OCI-LY7 (cell line): ENCODE measurements around the gene LRRC3C. TPM values are rescaled to one million over a fixed set of nuclear protein-coding genes. Genes with fewer than 3 reads are reported as not detected.

Source experiments
- BruUV-seq: library from RNA; stranded (reverse); fragments of 400-500 nt; replicated peaks from 2 replicates; lab custom pipeline; 2021; lab: Mats Ljungman, UMichigan
- CTCF ChIA-PET: fragments of 300-600 bp; sonication (Branson Sonifier 250); formaldehyde crosslinking; loops from one replicate; lab custom pipeline; 2022; ENCODE audit warnings: antibody characterized with exemption; ENCODE audit not compliant: unreplicated experiment; lab: Charles Lee
- POLR2A ChIA-PET: fragments of 300-600 bp; sonication (Branson Sonifier 250); formaldehyde crosslinking; loops from one replicate; lab custom pipeline; 2022; ENCODE audit warnings: antibody characterized with exemption; lab: Charles Lee
- DNase-seq: peaks from one replicate; pipeline ENCODE4 v3.0.0-alpha.2; 2015; ENCODE audit warnings: low spot score
- H2AFZ ChIP-seq: fragments of 200-600 bp; sonication (generic), shearing (Covaris generic); 2 replicates; pipeline ENCODE4 v1.6.1; 2014; ENCODE audit warnings: mild to moderate bottlenecking, antibody characterized with exemption, low read length, moderate library complexity
- H3K27ac ChIP-seq: fragments of 200-600 bp; sonication (generic); 2 replicates; pipeline ENCODE4 v1.5.1; 2014; ENCODE audit warnings: mixed run types, low read depth, mild to moderate bottlenecking, moderate library complexity, low read length, inconsistent platforms; ENCODE audit not compliant: poor library complexity, severe bottlenecking
- H3K36me3 ChIP-seq: fragments of 200-600 bp; sonication (generic); 2 replicates; pipeline ENCODE4 v1.6.1; 2014; ENCODE audit warnings: mild to moderate bottlenecking, antibody characterized with exemption, low read length, moderate library complexity, mixed read lengths; ENCODE audit not compliant: insufficient read depth
- H3K4me1 ChIP-seq: fragments of 200-600 bp; sonication (generic); 2 replicates; pipeline ENCODE4 v1.5.1; 2014; ENCODE audit warnings: mild to moderate bottlenecking, low read length; ENCODE audit not compliant: insufficient read depth, poor library complexity, severe bottlenecking
- H3K4me2 ChIP-seq: fragments of 200-600 bp; sonication (generic); 2 replicates; pipeline ENCODE4 v1.6.1; 2014; ENCODE audit warnings: mild to moderate bottlenecking, low read length
- H3K4me3 ChIP-seq: fragments of 200-600 bp; sonication (generic); 2 replicates; pipeline ENCODE4 v1.5.1; 2014; ENCODE audit warnings: mild to moderate bottlenecking, low read depth, low read length; ENCODE audit not compliant: poor library complexity, severe bottlenecking
- H3K79me2 ChIP-seq: fragments of 200-600 bp; sonication (generic); 2 replicates; pipeline ENCODE4 v1.6.1; 2016; ENCODE audit warnings: low read depth, mild to moderate bottlenecking, low read length, moderate library complexity, mixed read lengths; ENCODE audit not compliant: insufficient read depth
- H3K9me2 ChIP-seq: fragments of 200-600 bp; sonication (generic); 2 replicates; pipeline ENCODE4 v1.6.1; 2016; ENCODE audit warnings: mild to moderate bottlenecking, low read length, mixed read lengths; ENCODE audit not compliant: insufficient read depth
- H3K9me3 ChIP-seq: fragments of 200-600 bp; sonication (generic); 2 replicates; pipeline ENCODE4 v1.6.1; 2014; ENCODE audit warnings: mild to moderate bottlenecking, mixed run types, low read length, mixed read lengths
- H4K20me1 ChIP-seq: fragments of 200-600 bp; sonication (generic); 2 replicates; pipeline ENCODE4 v1.6.1; 2014; ENCODE audit warnings: mild to moderate bottlenecking, antibody characterized with exemption, low read length, moderate library complexity, mixed read lengths; ENCODE audit not compliant: insufficient read depth
- EZH2phosphoT487 ChIP-seq: fragments of 200-600 bp; sonication (generic); IDR thresholded peaks from 2 replicates; pipeline ENCODE4 v1.6.1; 2018; ENCODE audit warnings: low read depth, borderline replicate concordance, mild to moderate bottlenecking, mixed run types, antibody characterized with exemption, low read length, moderate library complexity, mixed read lengths
- intact Hi-C: fragments of 100-400 bp; cut with micrococcal nuclease; formaldehyde crosslinking; loops from one replicate; pipeline ENCODE4 v1.10.0; 2022; ENCODE audit not compliant: unreplicated experiment
- total RNA-seq, 2 experiments: library from RNA; depleted of rRNA in 1 of 2; stranded (reverse); fragments of >200 nt in 1 of 2; shearing (Covaris generic) in 1 of 2; gene quantifications; 2 replicates each; pipeline ENCODE4 v1.2.3, GENCODE V29; 2014 to 2022
- TF ChIP-seq, protein P1 (sequence below): fragments of 200-600 bp; sonication (generic); conservative IDR thresholded peaks from 2 replicates; pipeline ENCODE4 v1.5.1; 2014; ENCODE audit warnings: mild to moderate bottlenecking, antibody characterized with exemption, low read length, moderate library complexity, mixed read lengths

Gene LRRC3C
- total RNA-seq, 2 experiments from 2014 or later, result not detected

GRCh38 chr17:39972271-39972670, 44.7 kb downstream of the LRRC3C start:
- Histone ChIP-seq H3K79me2 (no peaks in the 10 kb centered on the region), H3K4me3 (no peak overlapping the region), H3K4me1 (no peaks in the 10 kb centered on the region), H3K9me3 (no peaks in the 10 kb centered on the region), H3K9me2 (no peaks in the 10 kb centered on the region), H4K20me1 (no peaks in the 10 kb centered on the region), H3K4me2 (no peak overlapping the region), H2AFZ (no peak overlapping the region), H3K27ac (no peak overlapping the region), H3K36me3 (no peaks in the 10 kb centered on the region)
- intact Hi-C loops, result no loop called here
- POLR2A ChIA-PET, result interaction anchor here (0.5 kb wide), 1 partner anchor 285 kb away, joined by 3 read pairs; no protein-coding TSS in a partner anchor
- CTCF ChIA-PET, result no interaction called here
- no peak for TF ChIP-seq EZH2phosphoT487
- TF ChIP-seq, protein P1, sequence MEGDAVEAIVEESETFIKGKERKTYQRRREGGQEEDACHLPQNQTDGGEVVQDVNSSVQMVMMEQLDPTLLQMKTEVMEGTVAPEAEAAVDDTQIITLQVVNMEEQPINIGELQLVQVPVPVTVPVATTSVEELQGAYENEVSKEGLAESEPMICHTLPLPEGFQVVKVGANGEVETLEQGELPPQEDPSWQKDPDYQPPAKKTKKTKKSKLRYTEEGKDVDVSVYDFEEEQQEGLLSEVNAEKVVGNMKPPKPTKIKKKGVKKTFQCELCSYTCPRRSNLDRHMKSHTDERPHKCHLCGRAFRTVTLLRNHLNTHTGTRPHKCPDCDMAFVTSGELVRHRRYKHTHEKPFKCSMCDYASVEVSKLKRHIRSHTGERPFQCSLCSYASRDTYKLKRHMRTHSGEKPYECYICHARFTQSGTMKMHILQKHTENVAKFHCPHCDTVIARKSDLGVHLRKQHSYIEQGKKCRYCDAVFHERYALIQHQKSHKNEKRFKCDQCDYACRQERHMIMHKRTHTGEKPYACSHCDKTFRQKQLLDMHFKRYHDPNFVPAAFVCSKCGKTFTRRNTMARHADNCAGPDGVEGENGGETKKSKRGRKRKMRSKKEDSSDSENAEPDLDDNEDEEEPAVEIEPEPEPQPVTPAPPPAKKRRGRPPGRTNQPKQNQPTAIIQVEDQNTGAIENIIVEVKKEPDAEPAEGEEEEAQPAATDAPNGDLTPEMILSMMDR, result no peak
- DNase-seq, result no peak
- no TSS peak for BruUV-seq

DNA sequence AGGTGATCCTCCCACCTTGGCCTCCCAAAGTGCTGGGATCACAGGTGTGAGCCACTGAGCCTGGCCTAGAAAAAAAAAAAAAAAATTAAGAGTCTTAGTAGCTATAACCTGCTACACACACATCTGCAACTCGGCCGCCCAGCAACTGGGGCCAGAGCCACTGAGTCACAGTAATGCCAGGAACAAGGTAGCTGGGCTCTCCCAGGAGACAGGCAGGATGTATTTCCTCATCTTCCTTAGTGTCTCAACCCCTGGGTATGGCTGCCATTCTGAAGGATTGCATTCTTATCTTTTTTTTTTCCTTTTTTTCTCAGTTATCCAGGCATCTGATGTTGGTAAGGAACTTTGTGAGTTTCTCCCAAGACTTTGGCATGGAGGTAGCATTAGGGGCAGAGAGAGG, 46.0 kb downstream of the LRRC3C start:
- BruUV-seq, result no TSS peak
- DNase-seq, result no peak

DNA sequence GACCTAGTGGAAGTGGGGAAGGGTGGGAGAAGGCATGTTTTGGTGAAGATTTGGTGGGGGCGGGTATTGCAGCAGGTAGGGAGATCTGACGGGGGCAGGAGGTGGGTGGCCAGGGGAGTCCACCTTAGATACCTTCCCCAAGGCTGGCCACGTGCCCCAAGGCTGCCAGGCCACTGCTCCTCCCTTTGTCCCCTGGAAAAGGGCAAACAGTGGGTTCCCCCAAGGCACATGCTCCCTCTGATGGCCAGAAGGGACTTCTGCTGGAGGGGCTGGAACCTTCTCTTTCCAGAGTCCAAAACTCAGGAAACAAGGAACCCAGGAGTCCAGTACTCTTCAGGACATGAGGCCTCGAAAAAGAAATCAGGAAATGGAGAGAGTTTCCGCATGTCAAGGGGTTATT, 46.9 kb downstream of the LRRC3C start:
- no peak overlapping the region for H3K4me2 ChIP-seq
- no peak overlapping the region for H3K27ac ChIP-seq
- intact Hi-C loops, result no loop called here
- H4K20me1 ChIP-seq, result no peaks in the 10 kb centered on the region
- no peak for DNase-seq
- ChIA-PET POLR2A (no interaction called here), CTCF (no interaction called here)
- no peaks in the 10 kb centered on the region for H3K9me3 ChIP-seq
- H3K36me3 ChIP-seq, result no peaks in the 10 kb centered on the region
- no peaks in the 10 kb centered on the region for H3K9me2 ChIP-seq
- BruUV-seq, result no TSS peak
- H3K79me2 ChIP-seq, result no peaks in the 10 kb centered on the region
- peaks cover 5% of the 10 kb centered on the region for H3K4me1 ChIP-seq
- H3K4me3 ChIP-seq, result no peak overlapping the region
- TF ChIP-seq EZH2phosphoT487, result no peak
- TF ChIP-seq, protein P1, result no peak
- no peak overlapping the region for H2AFZ ChIP-seq

More for the DNA sequence above, 46.0 kb downstream of the LRRC3C start:
- TF ChIP-seq, protein P1, result no peak
- no peak for TF ChIP-seq EZH2phosphoT487
- H3K4me3 ChIP-seq, result no peak overlapping the region
- CTCF ChIA-PET, result no interaction called here
- no peaks in the 10 kb centered on the region for H3K79me2 ChIP-seq
- intact Hi-C loops, result no loop called here
- H3K9me2 ChIP-seq, result no peaks in the 10 kb centered on the region
- H2AFZ ChIP-seq, result no peak overlapping the region
- H3K36me3 ChIP-seq, result no peaks in the 10 kb centered on the region
- no peak overlapping the region for H3K4me2 ChIP-seq
- no peak overlapping the region for H3K27ac ChIP-seq
- no peaks in the 10 kb centered on the region for H4K20me1 ChIP-seq
- H3K9me3 ChIP-seq, result no peaks in the 10 kb centered on the region
- POLR2A ChIA-PET, result no interaction called here
- no peaks in the 10 kb centered on the region for H3K4me1 ChIP-seq
